Muscle layer of colon (tissue), 2 donors: Measurements from ENCODE around the gene SCN8A.
"Not testable (repeated sequence)": the region's sequence is repeated elsewhere in the genome, so short reads cannot be mapped to it uniquely, and the experiment has no call there.

ENCODE experiments used
- H3K27ac ChIP-seq: one replicate; pipeline ENCODE4 v1.7.0; 2013; ENCODE audit warnings: low read depth, mild to moderate bottlenecking, low read length, moderate library complexity
- H3K27me3 ChIP-seq, 2 donors: one replicate each; pipeline ENCODE4 v1.7.0; 2013; ENCODE audit warnings: low read length in 2 of 2, mild to moderate bottlenecking in 2 of 2; ENCODE audit not compliant: insufficient read depth in 2 of 2, control insufficient read depth in 1 of 2
- H3K36me3 ChIP-seq: one replicate; pipeline ENCODE4 v1.7.0; 2013; ENCODE audit warnings: mild to moderate bottlenecking, low read length; ENCODE audit not compliant: insufficient read depth
- H3K4me1 ChIP-seq: one replicate; pipeline ENCODE4 v1.7.0; 2013; ENCODE audit warnings: mild to moderate bottlenecking, low read length; ENCODE audit not compliant: insufficient read depth
- H3K4me3 ChIP-seq, 2 donors: one replicate each; pipeline ENCODE4 v1.7.0; 2013; ENCODE audit warnings: low read length in 2 of 2, low read depth in 1 of 2, mild to moderate bottlenecking in 1 of 2, moderate library complexity in 1 of 2
- H3K9ac ChIP-seq: one replicate; pipeline ENCODE4 v1.7.0; 2013; ENCODE audit warnings: low read length
- H3K9me3 ChIP-seq: one replicate; pipeline ENCODE4 v1.7.0; 2013; ENCODE audit warnings: mild to moderate bottlenecking, low read length
- donor health status: abdominal sarcoma.
- donor health status: Adenocarcinoma of cecum.

The SCN8A gene

DNA sequence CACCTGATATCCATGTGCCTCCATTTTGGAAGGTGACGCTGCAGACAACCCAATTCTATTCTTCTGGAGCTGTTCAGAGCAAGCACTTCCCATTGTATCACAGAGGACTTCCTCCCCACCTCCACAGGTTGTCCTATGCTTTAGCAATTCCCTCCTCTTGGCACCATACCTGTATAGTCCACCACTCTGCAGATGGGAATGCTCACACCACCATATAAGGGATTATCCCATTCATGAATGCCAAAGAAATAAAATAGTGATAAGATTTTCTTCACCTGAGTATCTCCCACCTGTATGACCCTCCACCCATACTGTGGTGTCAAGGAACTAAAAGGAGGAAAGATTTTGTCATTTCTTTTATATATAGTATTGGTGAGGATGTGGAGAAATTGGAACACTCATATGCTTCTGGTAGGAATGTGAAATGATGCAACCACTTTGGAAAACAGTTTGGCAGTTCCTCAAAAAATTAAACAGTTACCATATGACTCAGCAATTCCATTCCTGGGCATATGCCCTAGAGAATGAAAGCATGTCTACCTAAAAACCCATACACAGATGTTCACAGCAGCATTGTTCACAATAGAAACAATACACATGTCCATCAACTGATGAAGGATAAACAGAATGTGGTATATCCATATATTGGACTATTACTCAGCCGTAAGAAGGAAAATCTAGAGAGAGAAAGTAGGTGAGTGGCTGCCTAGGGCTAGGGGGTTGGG, 182.3 kb downstream of the SCN8A start:
- no peaks in the 10 kb centered on the region for H3K4me1 ChIP-seq
- H3K36me3 ChIP-seq = no peaks in the 10 kb centered on the region
- H3K4me3 ChIP-seq = no peak overlapping the region
- no peak overlapping the region for H3K9ac ChIP-seq
- no peak overlapping the region for H3K27ac ChIP-seq
- no peaks in the 10 kb centered on the region for H3K9me3 ChIP-seq
- H3K27me3 ChIP-seq = no peaks in the 10 kb centered on the region

DNA sequence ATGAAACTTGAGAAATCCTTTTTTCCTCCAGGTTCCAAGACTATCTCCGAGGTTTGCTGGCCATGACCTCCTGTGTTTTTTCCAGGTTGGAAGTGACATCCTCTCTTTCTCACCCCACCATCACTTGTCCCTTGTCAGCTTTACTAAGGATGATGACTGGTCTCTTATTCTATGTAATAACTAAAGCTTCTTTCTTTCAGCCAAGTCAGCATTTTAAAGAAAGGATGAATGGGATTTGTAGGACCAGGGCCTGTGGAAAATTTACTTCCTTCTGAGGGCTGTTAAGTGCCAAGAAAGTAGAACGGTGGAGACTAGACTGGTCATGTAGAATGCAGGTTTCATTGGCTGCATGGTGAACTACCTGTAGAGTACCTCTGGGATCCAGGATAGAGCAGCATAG, 183.9 kb downstream of the SCN8A start:
- no peaks in the 10 kb centered on the region for H3K4me1 ChIP-seq
- H3K36me3 ChIP-seq = no peaks in the 10 kb centered on the region
- no peak overlapping the region for H3K9ac ChIP-seq
- no peaks in the 10 kb centered on the region for H3K27me3 ChIP-seq
- no peak overlapping the region for H3K4me3 ChIP-seq
- H3K9me3 ChIP-seq = no peaks in the 10 kb centered on the region
- no peak overlapping the region for H3K27ac ChIP-seq

DNA sequence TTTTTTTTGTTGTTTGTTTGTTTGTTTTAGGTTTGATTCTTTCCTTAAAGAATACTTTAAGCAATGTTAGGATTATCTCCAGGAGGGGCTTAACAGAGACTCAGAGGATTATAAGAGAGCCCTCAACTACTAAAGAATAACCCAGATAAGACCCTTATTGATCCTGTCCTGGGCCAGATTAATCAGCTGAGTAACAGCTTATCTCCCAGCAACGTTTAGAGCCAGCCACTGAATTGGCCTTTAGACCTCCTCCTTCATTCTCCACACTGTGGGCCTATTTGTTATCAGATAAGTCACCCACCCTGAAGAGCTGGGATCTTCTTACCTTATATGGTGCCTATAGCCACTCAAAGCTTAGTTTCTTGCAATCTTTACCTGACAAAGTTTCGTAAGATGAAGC, 186.4 kb downstream of the SCN8A start:
- Histone ChIP-seq H3K27ac (no peak overlapping the region), H3K4me3 (no peak overlapping the region), H3K27me3 (no peaks in the 10 kb centered on the region), H3K36me3 (no peaks in the 10 kb centered on the region), H3K9ac (no peak overlapping the region), H3K4me1 (no peaks in the 10 kb centered on the region), H3K9me3 (no peaks in the 10 kb centered on the region)

DNA sequence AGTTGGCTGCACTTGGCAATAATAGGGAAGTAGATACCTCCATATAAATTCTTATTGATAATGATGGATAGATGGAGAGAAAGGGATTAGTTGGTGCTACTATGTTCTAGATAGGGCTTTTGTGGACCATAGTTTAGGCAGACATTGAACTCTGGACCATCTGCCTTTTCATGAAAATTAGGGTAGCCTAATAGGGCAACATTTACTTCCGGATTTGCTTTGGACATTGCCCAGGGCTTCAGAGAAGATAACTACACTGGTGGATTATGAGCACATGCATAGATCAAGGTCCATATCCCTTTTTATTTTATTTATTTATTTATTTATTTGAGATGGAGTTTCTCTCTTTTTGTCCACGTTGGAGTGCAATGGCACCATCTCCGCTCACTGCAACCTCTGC, 186.9 kb downstream of the SCN8A start:
- H3K36me3 ChIP-seq = no peaks in the 10 kb centered on the region

DNA sequence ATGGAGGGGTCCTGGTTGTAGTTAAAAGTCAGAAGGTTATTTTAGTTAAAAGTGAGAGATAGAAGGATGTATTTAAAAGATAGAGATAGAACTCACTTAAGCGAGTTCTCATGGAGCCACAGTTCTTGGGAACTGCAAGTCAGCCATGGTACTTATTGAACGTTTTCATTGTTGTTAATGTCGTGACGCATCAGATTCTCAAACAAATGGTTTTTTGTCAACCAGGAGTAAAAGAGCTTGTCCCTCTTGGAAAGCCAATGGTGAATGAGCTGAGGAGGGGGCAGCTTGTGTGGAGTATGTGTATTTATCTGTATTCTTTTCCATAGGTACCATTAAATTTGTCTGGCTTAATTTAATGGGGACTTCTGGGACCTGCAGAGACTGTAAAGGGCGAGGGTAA, 188.8 kb downstream of the SCN8A start:
- Histone ChIP-seq H3K9ac (no peak overlapping the region), H3K4me1 (no peaks in the 10 kb centered on the region)

More for the DNA sequence above, 186.9 kb downstream of the SCN8A start:
- no peaks in the 10 kb centered on the region for H3K9me3 ChIP-seq
- no peak overlapping the region for H3K4me3 ChIP-seq
- H3K27ac ChIP-seq = no peak overlapping the region
- H3K4me1 ChIP-seq = no peaks in the 10 kb centered on the region
- H3K27me3 ChIP-seq = no peaks in the 10 kb centered on the region
- no peak overlapping the region for H3K9ac ChIP-seq

DNA sequence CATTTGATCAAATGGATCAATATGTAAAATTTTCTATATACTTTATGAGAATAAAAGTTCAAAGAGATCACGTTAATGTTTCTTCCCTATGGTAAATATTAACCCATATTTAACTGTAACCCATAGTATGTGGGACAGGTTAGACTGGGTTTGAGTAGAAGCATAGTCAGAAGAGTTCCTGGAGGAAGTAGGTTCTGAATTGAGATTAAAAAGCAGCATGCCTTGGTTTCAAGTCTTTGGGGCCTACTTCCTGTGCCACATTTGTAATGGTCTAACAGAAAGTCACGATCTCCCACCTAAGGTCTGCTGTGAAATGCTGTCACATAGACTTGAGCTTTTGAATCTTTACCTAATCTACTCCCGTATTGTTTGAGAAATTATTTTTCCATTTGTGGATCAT, 193.7 kb downstream of the SCN8A start:
- Histone ChIP-seq H3K9ac (no peak overlapping the region), H3K27ac (no peak overlapping the region), H3K27me3 (no peaks in the 10 kb centered on the region), H3K4me3 (no peak overlapping the region), H3K4me1 (no peaks in the 10 kb centered on the region), H3K9me3 (no peaks in the 10 kb centered on the region), H3K36me3 (no peaks in the 10 kb centered on the region)

More for the DNA sequence above, 188.8 kb downstream of the SCN8A start:
- Histone ChIP-seq H3K27me3 (no peaks in the 10 kb centered on the region), H3K27ac (no peak overlapping the region), H3K36me3 (no peaks in the 10 kb centered on the region), H3K4me3 (no peak overlapping the region), H3K9me3 (no peaks in the 10 kb centered on the region)

DNA sequence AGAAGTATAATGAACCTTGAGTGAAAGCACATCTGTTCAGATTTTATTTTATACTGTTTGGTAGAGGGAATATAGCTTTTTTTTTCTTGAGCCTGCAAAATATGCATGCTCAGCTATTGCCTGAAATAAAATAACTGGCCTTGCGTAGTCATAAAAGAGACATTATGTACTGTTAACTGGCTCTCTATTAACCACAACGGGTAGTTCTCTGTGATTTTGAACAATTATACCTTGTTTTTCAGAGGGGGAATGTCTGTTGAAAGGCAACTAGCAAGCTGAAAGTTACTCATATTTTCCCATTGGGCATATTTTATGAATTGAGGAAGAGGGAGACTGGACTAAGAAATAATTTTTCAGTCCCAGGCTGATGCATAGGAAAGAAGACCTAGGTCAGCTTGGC, 194.9 kb downstream of the SCN8A start:
- no peaks in the 10 kb centered on the region for H3K4me1 ChIP-seq
- H3K36me3 ChIP-seq = no peaks in the 10 kb centered on the region
- no peaks in the 10 kb centered on the region for H3K27me3 ChIP-seq
- no peaks in the 10 kb centered on the region for H3K9me3 ChIP-seq
- H3K27ac ChIP-seq = no peak overlapping the region
- no peak overlapping the region for H3K9ac ChIP-seq
- no peak overlapping the region for H3K4me3 ChIP-seq

DNA sequence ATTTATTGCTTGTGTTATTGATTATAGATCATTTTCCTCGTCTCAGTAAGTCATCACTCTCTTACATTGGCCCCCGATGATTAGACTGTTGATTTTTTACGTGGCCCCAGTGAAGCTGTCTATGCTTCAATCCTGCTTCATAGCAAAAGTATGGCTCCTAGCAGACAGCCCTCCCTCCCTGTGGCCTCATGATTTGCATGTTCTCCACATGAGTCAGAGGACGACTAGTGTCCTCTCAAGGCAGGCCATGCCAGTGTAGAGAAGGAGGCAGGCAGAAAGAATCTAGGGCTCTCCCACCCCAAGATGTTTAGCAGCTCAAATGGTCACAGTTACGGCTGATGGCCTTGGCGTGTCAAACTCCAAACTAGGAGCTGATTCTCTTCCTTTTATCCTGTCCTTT, 197.8 kb downstream of the SCN8A start:
- Histone ChIP-seq H3K27ac (no peak overlapping the region), H3K4me3 (no peak overlapping the region), H3K9ac (no peak overlapping the region), H3K4me1 (no peaks in the 10 kb centered on the region), H3K9me3 (no peaks in the 10 kb centered on the region), H3K36me3 (no peaks in the 10 kb centered on the region), H3K27me3 (no peaks in the 10 kb centered on the region)

DNA sequence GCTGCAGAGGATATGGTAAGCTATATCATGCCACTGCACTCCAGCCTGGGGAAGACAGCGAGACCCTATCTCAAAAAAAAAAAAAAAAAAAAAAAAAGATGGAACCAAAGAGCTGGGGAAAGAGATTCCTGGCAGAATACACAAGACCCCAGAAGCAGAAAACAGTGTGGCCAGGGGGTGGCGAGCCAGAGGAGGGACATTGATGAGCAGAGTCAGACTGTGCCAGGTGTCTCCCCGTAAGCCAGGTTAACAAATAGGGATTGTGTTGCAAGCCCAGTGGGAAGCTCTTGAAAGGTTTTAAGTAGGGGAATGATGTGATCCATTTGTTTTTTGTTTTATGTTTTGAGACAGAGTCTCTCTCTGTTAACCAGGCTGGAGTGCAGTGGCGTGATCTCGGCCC, 201.4 kb downstream of the SCN8A start:
- H3K27ac ChIP-seq = no peak overlapping the region
- H3K36me3 ChIP-seq = no peaks in the 10 kb centered on the region
- H3K4me3 ChIP-seq = no peak overlapping the region
- no peaks in the 10 kb centered on the region for H3K27me3 ChIP-seq
- no peaks in the 10 kb centered on the region for H3K4me1 ChIP-seq
- no peak overlapping the region for H3K9ac ChIP-seq
- no peaks in the 10 kb centered on the region for H3K9me3 ChIP-seq

DNA sequence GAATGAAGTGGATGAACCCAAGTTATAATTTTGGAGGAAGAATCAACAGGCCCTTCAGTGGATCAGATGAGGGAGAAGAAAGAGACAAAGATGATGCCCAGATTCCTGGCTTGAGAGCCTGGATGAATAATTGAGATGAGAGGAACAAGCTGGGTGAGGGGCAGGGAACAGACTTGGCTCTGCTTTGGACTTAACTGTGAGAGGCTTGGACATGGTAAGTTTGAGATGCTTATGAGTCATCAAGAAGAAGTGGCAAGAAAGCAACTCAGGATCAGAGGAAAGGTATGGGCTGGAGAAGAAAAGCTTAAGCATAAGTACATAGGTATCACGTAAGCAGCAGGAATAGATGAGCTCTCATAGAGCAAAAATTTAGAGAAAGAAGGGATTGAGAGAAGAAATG, 202.2 kb downstream of the SCN8A start:
- H3K4me3 ChIP-seq = no peak overlapping the region
- H3K4me1 ChIP-seq = no peaks in the 10 kb centered on the region
- no peak overlapping the region for H3K9ac ChIP-seq
- no peaks in the 10 kb centered on the region for H3K36me3 ChIP-seq
- H3K9me3 ChIP-seq = no peaks in the 10 kb centered on the region
- H3K27me3 ChIP-seq = no peaks in the 10 kb centered on the region
- no peak overlapping the region for H3K27ac ChIP-seq

DNA sequence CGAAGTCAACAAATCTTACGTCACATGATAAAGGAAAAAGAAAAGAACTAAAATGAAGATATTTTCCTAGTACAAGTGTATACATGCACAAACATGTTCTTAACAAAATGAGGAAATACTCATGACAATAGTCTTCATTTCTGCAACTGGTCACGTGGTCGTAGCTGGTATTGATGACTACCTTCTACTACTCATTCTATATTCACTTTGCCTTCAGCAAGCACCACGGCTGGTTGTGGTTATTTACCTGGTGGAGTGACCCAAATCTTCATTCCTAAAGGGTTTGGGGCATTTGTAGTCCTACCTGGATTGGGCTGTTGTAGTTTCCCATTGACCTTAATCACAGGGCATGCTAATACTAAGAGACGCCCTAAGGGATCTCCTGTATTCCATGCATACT, 206.3 kb downstream of the SCN8A start:
- Histone ChIP-seq H3K27ac (no peak overlapping the region), H3K4me1 (no peaks in the 10 kb centered on the region), H3K27me3 (no peaks in the 10 kb centered on the region), H3K4me3 (no peak overlapping the region), H3K9ac (no peak overlapping the region), H3K36me3 (no peaks in the 10 kb centered on the region), H3K9me3 (no peaks in the 10 kb centered on the region)

DNA sequence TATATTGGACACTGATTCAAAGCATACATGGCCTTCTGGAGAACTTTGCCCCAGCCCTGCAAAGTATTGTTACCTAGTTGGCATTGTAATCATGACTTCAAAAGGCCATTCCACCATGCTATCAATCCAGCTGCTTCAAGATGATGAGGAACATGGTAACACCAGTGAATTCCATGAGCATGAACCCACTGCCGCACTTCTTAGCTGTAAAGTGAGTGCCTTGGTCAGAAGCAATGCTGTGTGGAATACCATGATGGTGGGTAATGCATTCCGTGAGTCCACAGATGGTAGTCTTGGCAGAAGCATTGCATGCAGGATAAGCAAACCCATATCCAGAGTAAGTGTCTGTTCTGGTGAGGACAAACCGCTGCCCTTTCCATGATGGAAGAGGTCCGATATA, 207.0 kb downstream of the SCN8A start:
- not testable (repeated sequence) for H3K9ac ChIP-seq, H3K27ac ChIP-seq, H3K4me3 ChIP-seq, H3K9me3 ChIP-seq, H3K4me1 ChIP-seq, H3K36me3 ChIP-seq, H3K27me3 ChIP-seq
